ENCODE data around the gene TMEM163.

TMEM163 gene

DNA sequence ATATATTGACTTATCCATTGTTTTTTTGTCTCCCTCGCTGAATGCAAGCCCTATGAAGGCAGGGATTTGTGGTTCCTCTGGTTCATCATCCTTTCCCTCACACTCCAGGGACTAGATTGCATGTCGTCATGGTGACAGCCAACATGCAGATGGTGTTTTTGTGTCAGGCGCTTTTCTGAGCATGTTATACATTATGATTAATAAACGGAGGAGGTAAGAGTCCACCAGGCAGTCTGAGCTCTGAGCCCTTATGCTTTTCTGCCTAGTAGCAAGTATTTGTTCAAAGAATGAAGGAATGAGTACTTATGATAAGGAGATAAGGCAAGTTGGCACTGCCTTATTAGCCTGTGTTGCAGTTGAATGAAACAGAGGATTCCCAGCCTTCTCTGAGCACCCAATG, 283.3 kb downstream of the TMEM163 start:
- no peak overlapping the region for H3K4me3 ChIP-seq (ENCODE audit: low read depth, low read length)
- no peak for TF ChIP-seq CTCF (IDR thresholded peaks at IDR 0.05; ENCODE audit: low read depth, low read length)
- in situ Hi-C loops (cut with HindIII; ENCODE audit: low sequenced_read_pairs), result no loop called here

GRCh38 chr2:134433979-134434378, 284.8 kb downstream of the TMEM163 start:
- in situ Hi-C loops (cut with HindIII; ENCODE audit: low sequenced_read_pairs), result no loop called here
- no peak overlapping the region for H3K4me3 ChIP-seq (ENCODE audit: low read depth, low read length)
- no peak for TF ChIP-seq CTCF (IDR thresholded peaks at IDR 0.05; ENCODE audit: low read depth, low read length)
- no peak for DNase-seq (ENCODE audit: low read depth, low spot score)

More for the DNA sequence above, 283.3 kb downstream of the TMEM163 start:
- no peak for DNase-seq (ENCODE audit: low read depth, low spot score)

GRCh38 chr2:134433469-134433868, 285.3 kb downstream of the TMEM163 start:
- no peak overlapping the region for H3K4me3 ChIP-seq (ENCODE audit: low read depth, low read length)
- in situ Hi-C loops (cut with HindIII; ENCODE audit: low sequenced_read_pairs), result no loop called here
- no peak for DNase-seq (ENCODE audit: low read depth, low spot score)
- TF ChIP-seq CTCF (IDR thresholded peaks at IDR 0.05; ENCODE audit: low read depth, low read length), result no peak

DNA sequence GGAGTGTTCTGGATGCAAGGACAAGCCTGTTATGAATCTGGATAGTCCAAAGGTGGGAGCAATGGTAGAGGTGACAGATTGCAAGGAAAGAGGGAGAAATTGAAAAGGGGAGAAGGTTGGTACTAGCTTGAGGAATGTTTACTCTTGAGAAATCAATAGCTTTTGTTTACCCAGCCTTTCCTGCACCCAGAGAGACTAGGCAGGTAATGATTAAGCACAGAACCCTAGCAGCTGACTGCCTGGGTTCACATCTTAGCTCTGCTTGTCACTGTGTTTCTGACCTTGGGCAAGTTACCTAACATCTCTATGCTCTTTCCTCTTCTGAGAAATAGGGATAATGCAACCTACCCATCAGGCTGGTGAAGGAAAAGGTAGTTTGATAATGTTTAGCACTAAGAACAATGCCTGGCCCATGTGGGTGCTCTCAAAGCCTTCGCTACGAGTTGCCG, 286.3 kb downstream of the TMEM163 start:
- no peak overlapping the region for H3K4me3 ChIP-seq (ENCODE audit: low read depth, low read length)
- TF ChIP-seq CTCF (IDR thresholded peaks at IDR 0.05; ENCODE audit: low read depth, low read length), result no peak
- DNase-seq (ENCODE audit: low read depth, low spot score), result no peak
- in situ Hi-C loops (cut with HindIII; ENCODE audit: low sequenced_read_pairs), result no loop called here

DNA sequence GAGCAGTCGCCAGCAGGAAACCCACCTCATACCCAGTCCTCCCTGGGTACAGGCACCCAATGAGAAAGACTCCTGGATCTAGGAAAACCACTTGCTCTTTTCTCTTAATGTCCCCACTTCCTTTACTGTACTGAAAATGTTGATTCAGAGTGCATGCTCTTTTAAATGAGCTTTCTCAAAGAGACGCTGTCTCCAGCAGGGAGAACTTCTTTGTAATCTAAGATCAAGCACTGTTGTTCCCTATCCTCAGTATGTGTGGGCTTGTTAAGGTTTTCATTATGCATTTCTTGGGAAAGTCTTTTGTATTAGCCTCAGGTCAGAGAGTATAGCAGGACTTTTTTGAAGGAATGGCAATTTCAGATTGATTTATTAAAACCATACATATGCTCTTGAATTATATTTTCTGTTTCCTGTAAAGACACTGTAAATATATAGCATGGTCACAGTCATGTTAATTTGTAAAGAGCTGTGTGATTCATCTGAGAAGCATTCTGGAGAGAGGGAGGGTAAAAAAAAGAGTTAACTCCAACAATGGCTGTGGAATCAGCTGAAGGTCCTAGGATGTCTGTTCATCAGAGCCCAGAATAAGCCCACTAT, 286.9 kb downstream of the TMEM163 start:
- no peak for TF ChIP-seq CTCF (IDR thresholded peaks at IDR 0.05; ENCODE audit: low read depth, low read length)
- DNase-seq (ENCODE audit: low read depth, low spot score), result peak; percentile 67
- no peak overlapping the region for H3K4me3 ChIP-seq (ENCODE audit: low read depth, low read length)
- in situ Hi-C loops (cut with HindIII; ENCODE audit: low sequenced_read_pairs), result no loop called here

DNA sequence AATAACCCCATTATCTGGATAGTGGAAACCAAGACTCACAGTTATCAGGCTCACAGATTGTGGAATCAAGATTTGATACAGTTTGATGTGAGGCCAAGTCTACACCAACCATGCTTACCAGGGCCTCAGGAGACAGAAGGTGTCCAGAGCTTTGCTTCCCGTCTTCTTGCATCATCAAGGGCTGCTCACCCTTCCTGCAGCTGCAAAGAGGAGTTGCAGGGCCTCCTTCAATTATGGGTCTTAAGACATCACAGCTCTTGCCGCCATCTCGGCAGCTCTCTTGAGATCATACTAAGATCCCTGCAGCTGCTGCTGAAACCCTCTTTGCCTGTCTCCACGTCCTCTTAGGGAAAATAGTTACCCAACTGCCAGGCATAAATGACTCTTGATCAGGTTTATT, 288.9 kb downstream of the TMEM163 start:
- DNase-seq (ENCODE audit: low read depth, low spot score), result no peak
- in situ Hi-C loops (cut with HindIII; ENCODE audit: low sequenced_read_pairs), result no loop called here
- no peak overlapping the region for H3K4me3 ChIP-seq (ENCODE audit: low read depth, low read length)
- TF ChIP-seq CTCF (IDR thresholded peaks at IDR 0.05; ENCODE audit: low read depth, low read length), result no peak
